Fibroblast of lung (primary cell): ENCODE results near the gene HERC6.

Experiments
- EZH2 ChIP-seq: IDR thresholded peaks from 2 replicates; pipeline ENCODE4 v1.5.1; 2012; ENCODE audit warnings: low read length, control low read depth, mild to moderate bottlenecking; ENCODE audit errors: missing control alignments
- TF ChIP-seq, protein P1 (sequence below), 2 donors: IDR thresholded peaks in 1 of 2; conservative IDR thresholded peaks in 1 of 2; 1 replicate in 1 of 2; 2 replicates in 1 of 2; pipeline ENCODE4 v1.5.1; 2011 to 2012; ENCODE audit warnings: low read length in 2 of 2, control low read depth in 1 of 2, inconsistent platforms in 1 of 2, low read depth in 1 of 2, mild to moderate bottlenecking in 1 of 2

GRCh38 chr4:88446124-88446523 lies 67.5 kb downstream of the HERC6 start:
- TF ChIP-seq, protein P1, sequence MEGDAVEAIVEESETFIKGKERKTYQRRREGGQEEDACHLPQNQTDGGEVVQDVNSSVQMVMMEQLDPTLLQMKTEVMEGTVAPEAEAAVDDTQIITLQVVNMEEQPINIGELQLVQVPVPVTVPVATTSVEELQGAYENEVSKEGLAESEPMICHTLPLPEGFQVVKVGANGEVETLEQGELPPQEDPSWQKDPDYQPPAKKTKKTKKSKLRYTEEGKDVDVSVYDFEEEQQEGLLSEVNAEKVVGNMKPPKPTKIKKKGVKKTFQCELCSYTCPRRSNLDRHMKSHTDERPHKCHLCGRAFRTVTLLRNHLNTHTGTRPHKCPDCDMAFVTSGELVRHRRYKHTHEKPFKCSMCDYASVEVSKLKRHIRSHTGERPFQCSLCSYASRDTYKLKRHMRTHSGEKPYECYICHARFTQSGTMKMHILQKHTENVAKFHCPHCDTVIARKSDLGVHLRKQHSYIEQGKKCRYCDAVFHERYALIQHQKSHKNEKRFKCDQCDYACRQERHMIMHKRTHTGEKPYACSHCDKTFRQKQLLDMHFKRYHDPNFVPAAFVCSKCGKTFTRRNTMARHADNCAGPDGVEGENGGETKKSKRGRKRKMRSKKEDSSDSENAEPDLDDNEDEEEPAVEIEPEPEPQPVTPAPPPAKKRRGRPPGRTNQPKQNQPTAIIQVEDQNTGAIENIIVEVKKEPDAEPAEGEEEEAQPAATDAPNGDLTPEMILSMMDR (conservative IDR thresholded peaks at IDR 0.05 in 1 of 2, IDR thresholded peaks at IDR 0.05 in 1 of 2; ENCODE audit: low read depth in 1 of 2, low read length in 2 of 2), result no peak
- TF ChIP-seq EZH2, result no peak
